ENCODE data around the gene SAMSN1. TPM values are rescaled to one million over a fixed set of nuclear protein-coding genes. Genes with fewer than 3 reads are reported as not detected.

SAMSN1 gene
- total RNA-seq, 2 donors from 2014 or later = 1.4 TPM; not detected in 1

GRCh38 chr21:14488672-14489204 is 57.4 kb downstream of the SAMSN1 start:
- Mint-ChIP-seq H3K4me1 (no peaks in the 10 kb centered on the region), H3K4me3 (no peak overlapping the region), H3K36me3 (ENCODE audit: low read depth) (no peaks in the 10 kb centered on the region), H3K27ac (no peak overlapping the region), H3K9me3 (no peaks in the 10 kb centered on the region), H3K27me3 (ENCODE audit: insufficient read depth) (no peaks in the 10 kb centered on the region)
- Histone ChIP-seq H3K36me3 (ENCODE audit: control insufficient read depth, insufficient read depth, low read length) (no peaks in the 10 kb centered on the region), H3K4me1 (ENCODE audit: control insufficient read depth, insufficient read depth, low read length) (no peaks in the 10 kb centered on the region), H3K9me3 (ENCODE audit: control insufficient read depth, low read length) (no peaks in the 10 kb centered on the region), H3K27ac (ENCODE audit: low read depth, low read length) (no peak overlapping the region), H3K9ac (ENCODE audit: extremely low read depth, low read length, poor library complexity, severe bottlenecking) (no peak overlapping the region), H3K27me3 (ENCODE audit: control insufficient read depth, insufficient read depth, low read length, poor library complexity, severe bottlenecking) (no peaks in the 10 kb centered on the region), H3K4me3 (ENCODE audit: low read length) (no peak overlapping the region)
- no peak for DNase-seq
- 91 to 94% methylated on average over 4 to 5 of the region's 5 CpGs for WGBS, 2 experiments (ENCODE audit: insufficient coverage in 1 of 2, insufficient read length in 1 of 2)
- TF ChIP-seq CTCF (conservative IDR thresholded peaks at IDR 0.05) = no peak

- H3K27ac Mint-ChIP-seq = no peak overlapping the region
- TF ChIP-seq CTCF (conservative IDR thresholded peaks at IDR 0.05) = no peak
- H3K27ac ChIP-seq (ENCODE audit: low read depth, low read length) = no peak overlapping the region
- no peaks in the 10 kb centered on the region for H3K36me3 Mint-ChIP-seq (ENCODE audit: low read depth)
- no peaks in the 10 kb centered on the region for H3K9me3 Mint-ChIP-seq
- H3K4me1 Mint-ChIP-seq = no peaks in the 10 kb centered on the region
- no peak overlapping the region for H3K9ac ChIP-seq (ENCODE audit: extremely low read depth, low read length, poor library complexity, severe bottlenecking)
- no peak for DNase-seq
- H3K9me3 ChIP-seq (ENCODE audit: control insufficient read depth, low read length) = no peaks in the 10 kb centered on the region
- H3K4me1 ChIP-seq (ENCODE audit: control insufficient read depth, insufficient read depth, low read length) = no peaks in the 10 kb centered on the region
- H3K4me3 ChIP-seq (ENCODE audit: low read length) = no peak overlapping the region
- H3K36me3 ChIP-seq (ENCODE audit: control insufficient read depth, insufficient read depth, low read length) = no peaks in the 10 kb centered on the region
- no peaks in the 10 kb centered on the region for H3K27me3 Mint-ChIP-seq (ENCODE audit: insufficient read depth)
- no peaks in the 10 kb centered on the region for H3K27me3 ChIP-seq (ENCODE audit: control insufficient read depth, insufficient read depth, low read length, poor library complexity, severe bottlenecking)
- no peak overlapping the region for H3K4me3 Mint-ChIP-seq
Observed at GRCh38 chr21:14487490-14488432, 58.4 kb downstream of the SAMSN1 start.

- DNase-seq = no peak
- no peaks in the 10 kb centered on the region for H3K4me1 Mint-ChIP-seq
- no peak overlapping the region for H3K4me3 Mint-ChIP-seq
- Histone ChIP-seq H3K4me1 (ENCODE audit: control insufficient read depth, insufficient read depth, low read length) (no peaks in the 10 kb centered on the region), H3K9ac (ENCODE audit: extremely low read depth, low read length, poor library complexity, severe bottlenecking) (no peak overlapping the region), H3K27ac (ENCODE audit: low read depth, low read length) (no peak overlapping the region), H3K4me3 (ENCODE audit: low read length) (no peak overlapping the region), H3K36me3 (ENCODE audit: control insufficient read depth, insufficient read depth, low read length) (no peaks in the 10 kb centered on the region), H3K27me3 (ENCODE audit: control insufficient read depth, insufficient read depth, low read length, poor library complexity, severe bottlenecking) (no peaks in the 10 kb centered on the region), H3K9me3 (ENCODE audit: control insufficient read depth, low read length) (no peaks in the 10 kb centered on the region)
- no peak overlapping the region for H3K27ac Mint-ChIP-seq
- 87 to 100% methylated on average over 2 to 3 of the region's 3 CpGs for WGBS, 2 experiments (ENCODE audit: insufficient coverage in 1 of 2, insufficient read length in 1 of 2)
- no peaks in the 10 kb centered on the region for H3K36me3 Mint-ChIP-seq (ENCODE audit: low read depth)
- no peaks in the 10 kb centered on the region for H3K27me3 Mint-ChIP-seq (ENCODE audit: insufficient read depth)
- TF ChIP-seq CTCF (conservative IDR thresholded peaks at IDR 0.05) = no peak
- H3K9me3 Mint-ChIP-seq = no peaks in the 10 kb centered on the region
Observed at GRCh38 chr21:14486869-14487268, 59.2 kb downstream of the SAMSN1 start.
